Endothelial cell of umbilical vein (primary cell): Measurements from ENCODE around the gene RMND5B. TPM values are rescaled to one million over a fixed set of nuclear protein-coding genes. Genes with fewer than 3 reads are reported as not detected.
"Not testable (repeated sequence)": the region's sequence is repeated elsewhere in the genome, so short reads cannot be mapped to it uniquely, and the experiment has no call there.

Source experiments
- BruUV-seq: library from RNA; stranded (reverse); fragments of 400-500 nt; replicated peaks from 2 replicates; lab custom pipeline; 2021; lab: Mats Ljungman, UMichigan
- CTCF ChIA-PET: fragments of 300-600, 350-600 bp; sonication (Branson Sonifier 250); formaldehyde crosslinking; loops from one replicate; lab custom pipeline; 2021; ENCODE audit warnings: antibody characterized with exemption, inconsistent platforms; lab: Charles Lee
- POLR2A ChIA-PET: fragments of 300-600, 350-600 bp; sonication (Branson Sonifier 250); formaldehyde crosslinking; loops from one replicate; lab custom pipeline; 2021; ENCODE audit warnings: antibody characterized with exemption, inconsistent platforms; lab: Charles Lee
- DNase-seq: peaks from one replicate; pipeline ENCODE4 v3.0.0-alpha.2; 2011; ENCODE audit warnings: low read depth, low spot score
- FAIRE-seq: peaks from 2 replicates; lab custom pipeline; 2011; peaks lifted over from hg19 to GRCh38; lab: Jason Lieb, UNC
- H2AFZ ChIP-seq: 2 replicates; pipeline ENCODE4 v1.6.0; 2012; ENCODE audit warnings: low read depth, low read length, control low read depth, inconsistent platforms
- H3K27ac ChIP-seq: 2 replicates; pipeline ENCODE4 v1.5.1; 2011; ENCODE audit warnings: low read depth, mild to moderate bottlenecking, control low read depth, low read length, moderate library complexity; ENCODE audit not compliant: insufficient read depth
- H3K27me3 ChIP-seq, 2 experiments: 2 replicates each; pipeline versions ENCODE4 v1.6.0 to v1.6.1; 2011; ENCODE audit warnings: low read length in 2 of 2, mixed read lengths in 1 of 2; ENCODE audit not compliant: control insufficient read depth in 2 of 2, insufficient read depth in 2 of 2
- H3K36me3 ChIP-seq, 2 experiments: 2 replicates in 1 of 2; 3 replicates in 1 of 2; pipeline ENCODE4 v1.5.1; 2011; ENCODE audit warnings: low read length in 2 of 2, mild to moderate bottlenecking in 1 of 2, moderate library complexity in 1 of 2; ENCODE audit not compliant: control insufficient read depth in 2 of 2, insufficient read depth in 2 of 2; ENCODE audit errors: extremely low read depth in 1 of 2
- H3K4me1 ChIP-seq: 3 replicates; pipeline ENCODE4 v1.5.1; 2011; ENCODE audit warnings: mild to moderate bottlenecking, low read length; ENCODE audit not compliant: control insufficient read depth, insufficient read depth; ENCODE audit errors: extremely low read depth
- H3K4me2 ChIP-seq: 2 replicates; pipeline ENCODE4 v1.6.1; 2011; ENCODE audit warnings: low read length, control low read depth, mixed read lengths; ENCODE audit not compliant: insufficient read depth
- H3K4me3 ChIP-seq, 3 experiments: fragments of 200-600 bp in 1 of 3; sonication (generic), shearing (Covaris generic) in 1 of 3; replicated peaks in 1 of 3; 2 replicates each; pipeline ENCODE4 v1.5.1; 2011 to 2016; ENCODE audit warnings: control low read depth in 3 of 3, low read length in 3 of 3, mild to moderate bottlenecking in 2 of 3, inconsistent platforms in 1 of 3, low read depth in 1 of 3, moderate library complexity in 1 of 3; ENCODE audit not compliant: insufficient read depth in 1 of 3
- H3K79me2 ChIP-seq: 2 replicates; pipeline ENCODE4 v1.6.0; 2012; ENCODE audit warnings: low read length, inconsistent platforms; ENCODE audit not compliant: control insufficient read depth, insufficient read depth
- H3K9ac ChIP-seq: replicated peaks from 2 replicates; pipeline ENCODE3; 2011; ENCODE audit warnings: low read length, control low read depth; ENCODE audit not compliant: insufficient read depth; ENCODE audit errors: extremely low read depth
- H3K9me1 ChIP-seq: replicated peaks from 3 replicates; pipeline ENCODE4 v1.6.0; 2011; ENCODE audit warnings: mild to moderate bottlenecking, low read length; ENCODE audit not compliant: control insufficient read depth, insufficient read depth; ENCODE audit errors: extremely low read depth
- H3K9me3 ChIP-seq: replicated peaks from 2 replicates; pipeline ENCODE4 v1.5.1; 2012; ENCODE audit warnings: low read length, inconsistent platforms; ENCODE audit not compliant: control insufficient read depth, insufficient read depth
- H4K20me1 ChIP-seq: replicated peaks from 2 replicates; pipeline ENCODE3; 2011; ENCODE audit warnings: mild to moderate bottlenecking, low read length; ENCODE audit not compliant: control insufficient read depth, insufficient read depth; ENCODE audit errors: extremely low read depth
- CTCF ChIP-seq, 2 donors: IDR thresholded peaks; 1 replicate in 1 of 2; 2 replicates in 1 of 2; pipeline ENCODE4 v1.5.1; 2011; ENCODE audit warnings: low read length in 2 of 2, mild to moderate bottlenecking in 2 of 2, moderate library complexity in 2 of 2, control low read depth in 1 of 2, inconsistent platforms in 1 of 2, low read depth in 1 of 2; ENCODE audit not compliant: insufficient read depth in 1 of 2; ENCODE audit errors: extremely low read depth in 1 of 2
- EZH2 ChIP-seq: IDR thresholded peaks from 2 replicates; pipeline ENCODE4 v1.6.1; 2012; ENCODE audit warnings: borderline replicate concordance, low read depth, mild to moderate bottlenecking, moderate library complexity, low read length, inconsistent platforms; ENCODE audit not compliant: severe bottlenecking
- FOS ChIP-seq: IDR thresholded peaks from 2 replicates; pipeline ENCODE4 v1.6.1; 2011; ENCODE audit warnings: mild to moderate bottlenecking, low read length, moderate library complexity, borderline replicate concordance; ENCODE audit not compliant: insufficient read depth
- GATA2 ChIP-seq: IDR thresholded peaks from 2 replicates; pipeline ENCODE4 v1.7.0; 2011; ENCODE audit warnings: low read depth, mild to moderate bottlenecking, moderate library complexity, mixed read lengths, low read length; ENCODE audit not compliant: insufficient read length, insufficient read depth
- JUN ChIP-seq: IDR thresholded peaks from 2 replicates; pipeline ENCODE4 v1.6.1; 2011; ENCODE audit warnings: borderline replicate concordance, low read depth; ENCODE audit not compliant: insufficient read length, insufficient read depth
- MAX ChIP-seq: IDR thresholded peaks from 2 replicates; pipeline ENCODE4 v1.6.1; 2011; ENCODE audit not compliant: insufficient read depth, insufficient read length
- MYC ChIP-seq: IDR thresholded peaks from one replicate; pipeline ENCODE4 v1.6.1; 2011; ENCODE audit warnings: mild to moderate bottlenecking, low read depth, low read length
- POLR2AphosphoS5 ChIP-seq: IDR thresholded peaks from 2 replicates; pipeline ENCODE4 v1.6.1; 2012; ENCODE audit warnings: low read depth, mild to moderate bottlenecking, control low read depth, low read length, moderate library complexity; ENCODE audit not compliant: insufficient read depth
- dilution Hi-C: fragments of 300-500 bp; cut with MboI; formaldehyde crosslinking; loops from one replicate; pipeline ENCODE4 v1.15.0; 2019; ENCODE audit warnings: low sequenced_read_pairs; ENCODE audit not compliant: extremely low pct_ligation_motif_present
- intact Hi-C: fragments of 100-400 bp; cut with micrococcal nuclease; formaldehyde crosslinking; loops from one replicate; pipeline ENCODE4 v1.10.0; 2022
- polyA plus RNA-seq, 4 experiments: library from polyadenylated mRNA; depleted of rRNA in 3 of 4; stranded (reverse) in 3 of 4; unstranded in 1 of 4; fragments of >200 nt; gene quantifications; 2 replicates each; pipeline versions ENCODE4 v1.2.1 to v1.2.3, GENCODE V29; 2011 to 2012; ENCODE audit warnings: missing spikeins in 1 of 4
- total RNA-seq: library from RNA; stranded (reverse); gene quantifications from 2 replicates; pipeline ENCODE4 v1.2.3, GENCODE V29; 2021

RMND5B gene
- total and polyA plus RNA-seq, 2 donors (not counting 3 experiments of a cell fraction or from before 2014, with no cell fraction given): 38.2 to 40.2 TPM

GRCh38 chr5:178086266-178086665, 44.5 kb upstream of the RMND5B start:
- Histone ChIP-seq H3K9me3 (no peaks in the 10 kb centered on the region), H3K4me1 (no peaks in the 10 kb centered on the region), H3K4me2 (no peak overlapping the region), H3K9ac (no peak overlapping the region), H3K36me3 (no peaks in the 10 kb centered on the region), H3K27ac (no peak overlapping the region), H4K20me1 (no peaks in the 10 kb centered on the region), H3K4me3 (no peak overlapping the region), H3K9me1 (no peaks in the 10 kb centered on the region), H3K79me2 (no peaks in the 10 kb centered on the region), H2AFZ (no peak overlapping the region), H3K27me3 (peaks cover 0 to 5% of the 10 kb centered on the region in 2 experiments)
- CTCF ChIA-PET: interaction anchor here (0.7 to 1.0 kb wide), 2 partner anchors 11 to 29 kb away, joined by 3 read pairs; no protein-coding TSS in a partner anchor
- POLR2A ChIA-PET: no interaction called here
- dilution Hi-C loops: no loop called here
- BruUV-seq: no TSS peak
- intact Hi-C loops: no loop called here
- TF ChIP-seq FOS (no peak), MAX (no peak), MYC (no peak), JUN (no peak), CTCF (IDR thresholded peaks at IDR 0.05; ENCODE audit: extremely low read depth in 1 of 2, insufficient read depth in 1 of 2, low read depth in 1 of 2, low read length in 2 of 2) (no peak), POLR2AphosphoS5 (no peak), GATA2 (no peak), EZH2 (no peak)
- no peak for FAIRE-seq
- no peak for DNase-seq

GRCh38 chr5:178087199-178087598, 43.6 kb upstream of the RMND5B start:
- DNase-seq, H3K9me1 ChIP-seq, H2AFZ ChIP-seq, H3K79me2 ChIP-seq, H3K4me1 ChIP-seq, CTCF ChIA-PET, intact Hi-C loops, POLR2A ChIA-PET, H3K27me3 ChIP-seq, dilution Hi-C loops, H3K27ac ChIP-seq, H4K20me1 ChIP-seq, FAIRE-seq, BruUV-seq, H3K9ac ChIP-seq, H3K9me3 ChIP-seq, H3K4me3 ChIP-seq, H3K36me3 ChIP-seq, H3K4me2 ChIP-seq: not testable (repeated sequence)
